ENCODE data around the gene GRIN2C.
A peak's percentile ranks its signal among the peaks of the same experiment; 100 is the strongest.

Gene GRIN2C

DNA sequence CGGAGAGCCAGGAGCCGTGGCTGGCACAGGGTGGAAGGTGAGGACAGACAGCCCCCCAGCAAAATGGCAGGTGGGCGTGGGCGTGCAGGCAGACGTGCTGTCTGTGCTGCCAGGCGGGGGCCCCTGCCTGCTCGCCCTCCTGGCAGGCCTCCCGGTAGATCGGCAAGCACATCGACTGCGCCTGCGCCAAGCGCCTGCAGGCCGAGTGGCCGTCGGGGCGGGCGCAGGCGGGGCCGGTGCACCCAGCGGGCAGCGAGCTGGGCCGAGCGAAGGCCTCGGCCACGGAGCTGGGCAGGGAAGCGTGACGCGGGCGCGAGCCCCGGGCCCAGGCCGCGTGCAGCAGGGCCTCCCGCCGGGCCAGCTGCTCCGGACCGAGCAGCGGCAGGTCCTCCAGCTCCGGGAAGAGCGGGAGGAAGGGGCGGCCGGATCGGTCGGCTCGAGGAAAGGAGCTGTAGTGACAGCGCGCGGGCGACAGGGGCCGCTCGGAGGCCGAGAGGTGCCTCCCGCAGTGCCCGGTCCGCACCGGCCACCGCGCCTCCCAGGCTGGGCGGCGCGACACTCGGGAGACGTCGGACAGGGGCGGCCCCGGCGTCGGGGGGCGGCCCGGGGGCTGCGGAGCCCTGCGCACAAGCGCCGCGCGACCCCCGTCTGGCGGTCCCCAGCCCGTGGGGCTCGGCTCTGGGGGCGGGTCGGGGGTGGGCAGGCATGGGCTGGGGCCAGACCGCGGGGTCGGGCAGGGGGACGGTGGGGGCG, 16.9 kb downstream of the GRIN2C start:
- DNase-seq: peak; percentile 91

DNA sequence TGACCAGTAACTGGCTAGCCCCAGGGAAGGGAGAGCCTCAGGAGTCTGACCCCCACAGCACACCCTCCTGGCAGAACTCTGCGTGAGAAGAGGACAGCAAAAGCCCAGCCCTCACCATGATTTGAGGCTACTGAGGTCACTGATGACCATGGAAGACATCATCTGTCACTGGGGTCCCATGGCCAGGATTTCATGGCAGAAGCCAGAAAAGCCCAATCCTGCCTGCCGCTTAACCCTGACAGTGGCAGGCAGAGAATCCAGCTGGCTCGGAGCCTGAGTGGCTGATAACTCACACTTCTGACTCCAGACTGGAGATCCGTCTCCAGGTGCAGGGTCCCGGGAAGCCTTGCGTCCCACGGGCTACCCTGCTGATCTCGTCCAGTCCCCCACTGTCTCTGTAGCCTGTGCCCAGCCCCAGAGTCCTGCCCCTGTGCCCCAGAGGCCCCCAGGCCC, 17.5 kb downstream of the GRIN2C start:
- peak; percentile 83 for DNase-seq

GRCh38 chr17:74840989-74841666, 18.6 kb downstream of the GRIN2C start:
- peak; percentile 95 for DNase-seq

DNA sequence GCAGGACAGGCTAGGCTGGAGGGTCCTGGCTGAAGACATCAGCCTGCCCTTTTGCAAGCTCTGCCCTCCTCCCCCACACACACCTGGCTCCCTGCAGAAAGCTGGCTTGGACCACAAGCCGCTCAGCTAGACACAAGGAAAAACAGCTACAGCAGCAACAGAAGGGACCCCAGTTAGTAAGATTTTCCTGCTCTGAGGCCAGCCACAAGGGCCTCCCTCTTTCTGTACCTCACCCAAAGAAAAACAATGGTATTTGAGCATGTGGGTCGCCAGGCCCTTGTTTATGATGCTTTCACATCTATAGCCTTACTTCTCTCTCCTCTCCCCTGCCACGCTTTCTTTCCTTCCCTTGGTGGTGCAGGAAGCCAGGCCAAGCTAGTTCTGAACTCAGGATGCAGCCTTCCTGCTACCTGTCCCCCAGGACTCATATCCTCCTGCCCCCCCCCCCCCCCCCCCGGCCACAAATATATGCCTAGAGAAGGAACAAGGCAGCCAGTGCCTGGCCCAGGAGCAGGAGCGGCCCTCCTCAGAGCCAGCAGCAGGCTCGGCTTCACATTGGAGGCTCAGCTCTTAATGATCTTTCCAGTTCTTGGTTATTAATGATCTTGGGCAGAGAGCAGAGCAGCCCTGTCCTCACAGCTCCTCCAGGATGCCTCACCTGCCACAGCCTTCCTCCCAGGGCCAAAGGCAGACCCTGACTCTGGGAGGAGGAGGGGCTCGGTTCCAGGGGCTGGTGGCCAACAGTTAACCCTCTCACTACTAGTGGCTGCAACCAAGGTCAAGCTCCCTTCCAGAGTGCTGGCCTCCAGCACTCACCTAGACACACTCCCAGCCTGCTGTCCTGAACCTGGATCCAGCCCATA, 19.5 kb downstream of the GRIN2C start:
- peak; percentile 42 for DNase-seq

DNA sequence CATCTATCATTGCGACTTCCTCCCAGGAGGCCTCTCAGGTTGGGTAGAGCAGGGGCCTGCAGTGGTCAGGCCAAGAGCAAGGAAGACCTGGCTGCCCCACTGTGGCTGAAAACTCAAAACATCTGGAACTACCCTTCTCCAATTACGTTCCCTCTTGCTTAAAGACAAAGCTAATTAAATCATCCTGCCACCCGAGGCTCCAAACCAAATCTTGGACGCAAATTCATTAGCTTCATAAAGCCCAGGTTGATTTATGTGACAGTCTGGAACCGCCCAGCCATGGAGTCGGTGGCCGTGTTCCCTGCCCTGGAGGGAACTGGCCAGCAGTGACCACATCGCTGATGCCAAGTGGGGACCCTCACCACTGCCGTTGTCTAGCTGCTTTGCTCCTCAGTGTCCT, 21.4 kb downstream of the GRIN2C start:
- no peak for DNase-seq

DNA sequence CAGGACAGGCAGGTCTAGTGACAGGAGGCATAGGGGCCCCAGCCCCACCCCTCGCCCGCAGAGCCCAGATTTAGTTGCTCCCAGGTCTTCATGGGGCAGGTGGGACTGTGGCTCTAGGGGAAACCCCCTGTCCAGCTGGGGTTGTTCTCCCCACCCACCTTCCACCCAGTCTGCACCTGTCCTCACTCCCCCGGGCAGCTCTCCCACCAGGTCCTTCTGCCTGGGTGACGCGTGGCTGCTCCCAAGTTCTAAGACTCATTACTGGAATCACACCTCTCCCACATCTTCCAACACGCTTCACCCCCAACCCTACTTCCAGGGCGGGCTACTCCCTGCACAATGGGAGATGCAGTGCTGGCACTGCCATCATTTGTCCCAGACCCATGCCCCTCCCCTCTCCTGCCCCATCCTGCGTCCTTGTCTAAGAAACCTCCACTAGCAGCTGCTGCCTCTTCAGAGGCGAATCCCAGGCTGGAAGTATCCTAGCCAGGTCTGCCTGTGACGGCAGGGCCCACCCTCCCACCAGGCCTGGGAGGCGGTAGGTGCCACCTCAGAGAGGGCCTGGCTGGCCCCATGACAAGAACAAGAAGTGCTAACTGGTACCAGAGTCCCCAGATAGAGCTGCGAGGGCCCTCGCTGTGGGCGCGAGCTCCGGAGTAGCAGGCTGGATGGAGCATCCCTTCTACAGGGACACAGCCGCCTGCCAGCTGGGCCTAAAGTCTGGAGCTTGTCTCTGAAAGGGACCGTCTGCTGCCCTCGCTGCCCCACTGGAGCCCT, 22.8 kb downstream of the GRIN2C start:
- DNase-seq: no peak

DNA sequence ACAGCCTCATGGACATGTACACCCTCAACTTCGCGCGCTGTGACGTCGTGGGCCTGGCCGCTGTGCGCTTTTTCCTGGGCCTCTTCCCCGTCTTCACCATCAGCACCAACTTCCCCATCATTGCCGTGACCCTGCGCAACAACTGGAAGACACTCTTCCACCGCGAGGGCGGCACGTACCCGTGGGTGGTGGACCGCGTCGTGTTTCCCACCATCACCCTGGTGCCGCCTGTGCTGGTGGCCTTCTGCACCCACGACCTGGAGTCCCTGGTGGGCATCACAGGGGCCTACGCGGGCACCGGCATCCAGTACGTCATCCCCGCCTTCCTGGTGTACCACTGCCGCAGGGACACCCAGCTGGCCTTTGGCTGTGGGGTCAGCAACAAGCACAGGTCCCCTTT, 23.5 kb downstream of the GRIN2C start:
- no peak for DNase-seq

GRCh38 chr17:74833501-74834377, 25.9 kb downstream of the GRIN2C start:
- DNase-seq: no peak

- no peak for DNase-seq
Measured at GRCh38 chr17:74832421-74832820, 27.3 kb downstream of the GRIN2C start.

DNA sequence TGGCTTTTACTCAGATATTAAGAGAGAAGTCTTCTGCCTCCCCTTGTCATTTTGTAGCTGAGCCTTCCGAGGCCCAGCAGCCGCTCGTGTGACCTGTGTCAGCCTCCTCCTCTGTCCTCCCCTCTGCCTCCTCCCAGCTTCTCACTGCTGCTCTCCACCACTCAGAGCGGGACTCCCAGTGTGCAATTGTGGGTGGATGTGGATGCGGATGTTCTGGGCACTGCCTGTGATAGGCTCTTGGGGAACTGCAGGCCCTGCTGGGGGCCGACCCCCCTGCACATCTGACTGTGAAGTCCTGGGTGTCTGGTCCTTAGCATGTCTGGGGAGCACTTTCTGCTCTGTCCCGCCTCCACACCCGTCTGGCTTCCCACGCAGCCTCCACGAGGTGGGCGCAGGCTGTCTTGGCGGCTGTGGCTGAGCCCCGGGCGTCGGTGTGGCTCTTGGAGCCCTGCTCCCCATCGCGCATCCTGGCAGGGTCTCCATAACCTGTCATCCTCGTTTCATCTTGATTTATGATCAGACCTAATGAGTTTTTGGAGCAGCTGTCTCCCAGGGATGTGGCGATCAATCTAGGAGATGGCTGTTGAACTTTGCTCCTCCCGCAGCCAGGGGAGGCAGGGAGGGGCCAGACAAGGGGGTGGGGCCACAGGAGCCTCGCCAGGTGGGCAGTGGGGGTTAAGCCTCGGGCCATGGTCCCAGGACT, 28.1 kb downstream of the GRIN2C start:
- DNase-seq: peak; percentile 93

DNA sequence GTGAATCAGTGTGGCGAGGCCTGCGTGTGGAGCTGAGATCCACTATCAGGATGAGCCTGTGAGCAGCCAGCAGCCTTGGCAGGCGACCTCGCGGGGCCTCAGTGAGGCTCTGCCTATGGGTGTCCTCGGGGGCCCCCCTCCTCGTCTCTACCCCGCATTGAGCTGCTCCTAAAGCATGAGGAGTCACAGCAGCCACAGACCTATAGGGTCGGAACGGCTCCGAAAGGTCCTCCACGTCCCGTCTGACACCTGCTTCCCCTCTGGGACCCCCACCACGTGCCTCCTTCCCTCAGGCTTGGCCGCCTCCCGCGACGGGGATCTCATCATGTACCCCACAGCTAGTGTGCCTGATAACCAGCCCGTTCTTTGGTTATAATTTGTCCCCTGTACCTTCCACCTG, 28.8 kb downstream of the GRIN2C start:
- no peak for DNase-seq

- DNase-seq: peak; percentile 89
Measured at GRCh38 chr17:74827800-74828199, 31.9 kb downstream of the GRIN2C start.

- peak; percentile 88 for DNase-seq
Measured at GRCh38 chr17:74825952-74826719, 33.5 kb downstream of the GRIN2C start.

GRCh38 chr17:74824961-74825627, 34.6 kb downstream of the GRIN2C start:
- peak; percentile 94 for DNase-seq

- peak; percentile 86 for DNase-seq
Measured at GRCh38 chr17:74822939-74823367, 36.7 kb downstream of the GRIN2C start.

- peak; percentile 65 for DNase-seq
Measured at GRCh38 chr17:74822335-74822938, 37.2 kb downstream of the GRIN2C start.

- DNase-seq: no peak
Measured at GRCh38 chr17:74821655-74822334, 37.9 kb downstream of the GRIN2C start.

GRCh38 chr17:74819801-74820436, 39.8 kb downstream of the GRIN2C start:
- DNase-seq: no peak

All from NCI-H446 treated with DMSO at 0.1 percent for 48 hours (cell line).